T-helper 17 cell (primary cell): ENCODE measurements around the gene ALOX5. TPM values are rescaled to one million over a fixed set of nuclear protein-coding genes. Genes with fewer than 3 reads are reported as not detected.

ENCODE experiments used
- ATAC-seq: fragments of 150-1000 bp; cut with Tn5 transposase; 2 replicates; pipeline ENCODE4 v1.10.0; 2021; ENCODE audit warnings: mild to moderate bottlenecking, moderate library complexity
- DNase-seq, 3 donors: peaks; one replicate each; pipeline versions ENCODE4 v3.0.0 to v3.0.0-alpha.2; 2020 to 2021
- H3K9me3 ChIP-seq: one replicate; pipeline ENCODE4 v1.7.0; 2013; ENCODE audit warnings: low read length, mild to moderate bottlenecking; ENCODE audit not compliant: control insufficient read depth, poor library complexity, severe bottlenecking
- H3K27ac Mint-ChIP-seq: one replicate; pipeline ENCODE4 v1.8.0; 2022; ENCODE audit warnings: mild to moderate bottlenecking, moderate library complexity, mixed read lengths
- H3K27me3 Mint-ChIP-seq: one replicate; pipeline ENCODE4 v1.8.0; 2022; ENCODE audit warnings: mixed read lengths
- H3K36me3 Mint-ChIP-seq: one replicate; pipeline ENCODE4 v1.8.0; 2022; ENCODE audit warnings: low read depth, mixed read lengths
- H3K4me1 Mint-ChIP-seq: one replicate; pipeline ENCODE4 v1.8.0; 2022; ENCODE audit warnings: mild to moderate bottlenecking, mixed read lengths
- H3K4me3 Mint-ChIP-seq: one replicate; pipeline ENCODE4 v1.8.0; 2022; ENCODE audit warnings: mild to moderate bottlenecking, moderate library complexity, mixed read lengths
- total RNA-seq, 4 donors: library from RNA in 2 of 4; stranded (reverse) in 2 of 4; gene quantifications; one replicate each; pipeline ENCODE4 v1.2.3 and lab custom pipeline; 2022 to 2026

Gene ALOX5
- total RNA-seq, 2 donors from 2014 or later: 19.8 to 66.6 TPM

- Mint-ChIP-seq H3K4me3 (no peak overlapping the region), H3K4me1 (peaks cover 27% of the 10 kb centered on the region), H3K27me3 (no peaks in the 10 kb centered on the region), H3K36me3 (peaks cover 3% of the 10 kb centered on the region), H3K27ac (no peak overlapping the region)
- H3K9me3 ChIP-seq: no peaks in the 10 kb centered on the region
- DNase-seq (no peak), ATAC-seq (no peak)
Measured at GRCh38 chr10:45452268-45452667, 78.3 kb downstream of the ALOX5 start.

- no peak for DNase-seq
- Mint-ChIP-seq H3K36me3 (peaks cover 3% of the 10 kb centered on the region), H3K4me3 (no peak overlapping the region), H3K4me1 (peaks cover 29% of the 10 kb centered on the region), H3K27me3 (no peaks in the 10 kb centered on the region), H3K27ac (peak overlapping the region; percentile 94)
- H3K9me3 ChIP-seq: no peaks in the 10 kb centered on the region
- no peak for ATAC-seq
Measured at GRCh38 chr10:45452743-45453452, 78.9 kb downstream of the ALOX5 start.

GRCh38 chr10:45453639-45454255, 79.7 kb downstream of the ALOX5 start:
- DNase-seq (no peak), ATAC-seq (peak; percentile 28)
- Mint-ChIP-seq H3K4me3 (peak overlapping the region; percentile 39), H3K27me3 (no peaks in the 10 kb centered on the region), H3K36me3 (peaks cover 9% of the 10 kb centered on the region), H3K4me1 (peaks cover 29% of the 10 kb centered on the region), H3K27ac (peak overlapping the region; percentile 94)
- H3K9me3 ChIP-seq: no peaks in the 10 kb centered on the region

- Mint-ChIP-seq H3K4me3 (peak overlapping the region; percentile 39), H3K27ac (peak overlapping the region; percentile 94), H3K27me3 (no peaks in the 10 kb centered on the region), H3K36me3 (peaks cover 14% of the 10 kb centered on the region), H3K4me1 (peaks cover 32% of the 10 kb centered on the region)
- DNase-seq (no peak), ATAC-seq (no peak)
- no peaks in the 10 kb centered on the region for H3K9me3 ChIP-seq
Measured at GRCh38 chr10:45454262-45454661, 80.2 kb downstream of the ALOX5 start.

GRCh38 chr10:45454859-45455258, 80.8 kb downstream of the ALOX5 start:
- Mint-ChIP-seq H3K27me3 (no peaks in the 10 kb centered on the region), H3K4me3 (peak overlapping the region; percentile 79), H3K27ac (peak overlapping the region; percentile 94), H3K36me3 (peaks cover 14% of the 10 kb centered on the region), H3K4me1 (peaks cover 32% of the 10 kb centered on the region)
- DNase-seq (no peak), ATAC-seq (no peak)
- no peaks in the 10 kb centered on the region for H3K9me3 ChIP-seq

GRCh38 chr10:45456233-45456632, 82.2 kb downstream of the ALOX5 start:
- no peak for DNase-seq
- no peaks in the 10 kb centered on the region for H3K9me3 ChIP-seq
- peak overlapping the region; percentile 94 for H3K27ac Mint-ChIP-seq
- H3K4me3 Mint-ChIP-seq: no peak overlapping the region
- ATAC-seq: no peak
- H3K36me3 Mint-ChIP-seq: peaks cover 14% of the 10 kb centered on the region
- H3K27me3 Mint-ChIP-seq: no peaks in the 10 kb centered on the region
- H3K4me1 Mint-ChIP-seq: peaks cover 36% of the 10 kb centered on the region

- no peak overlapping the region for H3K4me3 Mint-ChIP-seq
- no peaks in the 10 kb centered on the region for H3K27me3 Mint-ChIP-seq
- DNase-seq: no peak
- ATAC-seq: no peak
- no peaks in the 10 kb centered on the region for H3K9me3 ChIP-seq
- H3K27ac Mint-ChIP-seq: peak overlapping the region; percentile 41
- H3K4me1 Mint-ChIP-seq: peaks cover 35% of the 10 kb centered on the region
- peaks cover 14% of the 10 kb centered on the region for H3K36me3 Mint-ChIP-seq
Measured at GRCh38 chr10:45456822-45457221, 82.8 kb downstream of the ALOX5 start.

- Mint-ChIP-seq H3K4me1 (peaks cover 35% of the 10 kb centered on the region), H3K36me3 (peaks cover 18% of the 10 kb centered on the region), H3K27me3 (no peaks in the 10 kb centered on the region), H3K27ac (peak overlapping the region; percentile 41), H3K4me3 (no peak overlapping the region)
- no peak for ATAC-seq
- no peak for DNase-seq
- H3K9me3 ChIP-seq: no peaks in the 10 kb centered on the region
Measured at GRCh38 chr10:45457487-45457886, 83.5 kb downstream of the ALOX5 start.

GRCh38 chr10:45460235-45460878, 86.3 kb downstream of the ALOX5 start:
- Mint-ChIP-seq H3K4me3 (no peak overlapping the region), H3K4me1 (peaks cover 35% of the 10 kb centered on the region), H3K27ac (peak overlapping the region; percentile 39), H3K36me3 (peaks cover 18% of the 10 kb centered on the region), H3K27me3 (no peaks in the 10 kb centered on the region)
- ATAC-seq (no peak), DNase-seq (no peak)
- no peaks in the 10 kb centered on the region for H3K9me3 ChIP-seq

- Mint-ChIP-seq H3K27me3 (no peaks in the 10 kb centered on the region), H3K4me3 (no peak overlapping the region), H3K27ac (peak overlapping the region; percentile 80), H3K4me1 (peaks cover 35% of the 10 kb centered on the region), H3K36me3 (peaks cover 16% of the 10 kb centered on the region)
- ATAC-seq: no peak
- H3K9me3 ChIP-seq: no peaks in the 10 kb centered on the region
- no peak for DNase-seq
Measured at GRCh38 chr10:45461034-45461433, 87.0 kb downstream of the ALOX5 start.

- Mint-ChIP-seq H3K4me1 (peaks cover 34% of the 10 kb centered on the region), H3K27ac (no peak overlapping the region), H3K4me3 (no peak overlapping the region), H3K27me3 (no peaks in the 10 kb centered on the region), H3K36me3 (peaks cover 13% of the 10 kb centered on the region)
- no peak for ATAC-seq
- no peak for DNase-seq
- no peaks in the 10 kb centered on the region for H3K9me3 ChIP-seq
Measured at GRCh38 chr10:45463244-45464116, 89.5 kb downstream of the ALOX5 start.

GRCh38 chr10:45464958-45465567, 91.0 kb downstream of the ALOX5 start:
- no peaks in the 10 kb centered on the region for H3K27me3 Mint-ChIP-seq
- ATAC-seq (peak; percentile 96), DNase-seq (peak; percentile 46 to 72 (median 54))
- H3K4me3 Mint-ChIP-seq: no peak overlapping the region
- H3K4me1 Mint-ChIP-seq: peaks cover 39% of the 10 kb centered on the region
- peak overlapping the region; percentile 80 for H3K27ac Mint-ChIP-seq
- peaks cover 5% of the 10 kb centered on the region for H3K36me3 Mint-ChIP-seq
- no peaks in the 10 kb centered on the region for H3K9me3 ChIP-seq
